Measurements from ENCODE around the gene SELENOH.

The SELENOH gene

GRCh38 chr11:57751176-57751575 lies 9.9 kb downstream of the SELENOH start:
- DNase-seq, result no peak

- peak; percentile 27 for DNase-seq
Measured at GRCh38 chr11:57751676-57752253, 10.5 kb downstream of the SELENOH start, which contains the start of gene BTBD18. Gene BTBD18 (minus strand): TSS chr11:57751819. CDS start chr11:57751188, 631 bp downstream.

DNA sequence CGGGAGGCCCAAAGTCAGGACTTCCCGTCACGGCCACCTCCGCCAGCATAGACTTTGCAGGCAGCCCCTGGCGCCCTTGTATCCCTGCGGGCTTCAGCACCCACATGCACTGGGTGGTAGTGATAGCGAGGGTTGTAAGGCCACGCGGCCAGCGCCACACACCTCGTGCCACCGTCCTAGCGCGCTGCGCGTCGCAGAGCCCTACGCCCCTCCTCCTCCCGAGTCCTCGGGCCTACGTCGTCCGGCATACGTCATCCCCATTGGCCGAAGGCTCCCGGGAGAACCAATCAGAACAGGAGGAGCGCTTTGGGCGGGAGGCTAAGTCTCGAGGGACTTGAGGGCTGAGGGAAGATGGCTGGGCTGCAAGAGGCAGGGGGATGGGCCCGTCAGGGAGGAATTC lies 11.7 kb downstream of the SELENOH start:
- no peak for DNase-seq

- DNase-seq, result no peak
Measured at GRCh38 chr11:57758174-57758573, 16.9 kb downstream of the SELENOH start.

- DNase-seq, result no peak
Measured at GRCh38 chr11:57761301-57762234, 20.3 kb downstream of the SELENOH start, which contains the start of gene CTNND1. Gene CTNND1 (plus strand): TSS chr11:57761802. CDS start chr11:57791479, 29,677 bp downstream.

- DNase-seq, result no peak
Measured at GRCh38 chr11:57762235-57762861, 21.1 kb downstream of the SELENOH start.

DNA sequence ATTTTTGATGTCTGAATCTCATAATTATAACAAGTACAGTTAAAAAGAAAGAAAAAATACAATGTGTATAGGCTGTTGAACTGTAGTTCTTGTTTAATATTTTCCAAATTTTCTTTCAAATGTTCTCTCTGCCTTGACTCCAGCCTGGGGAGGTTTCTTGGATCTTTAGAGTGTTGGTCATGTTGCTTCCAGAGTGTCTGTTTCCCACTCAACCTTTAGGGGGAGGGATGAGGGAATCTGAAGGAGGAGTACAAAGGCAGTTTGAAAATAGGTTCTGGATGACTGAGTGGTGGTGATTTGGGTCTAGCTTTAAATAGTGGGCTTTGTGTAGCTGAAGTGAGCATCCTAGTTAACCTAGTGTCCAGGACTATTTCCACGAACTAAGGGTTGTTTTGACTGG lies 22.3 kb downstream of the SELENOH start:
- DNase-seq, result no peak

DNA sequence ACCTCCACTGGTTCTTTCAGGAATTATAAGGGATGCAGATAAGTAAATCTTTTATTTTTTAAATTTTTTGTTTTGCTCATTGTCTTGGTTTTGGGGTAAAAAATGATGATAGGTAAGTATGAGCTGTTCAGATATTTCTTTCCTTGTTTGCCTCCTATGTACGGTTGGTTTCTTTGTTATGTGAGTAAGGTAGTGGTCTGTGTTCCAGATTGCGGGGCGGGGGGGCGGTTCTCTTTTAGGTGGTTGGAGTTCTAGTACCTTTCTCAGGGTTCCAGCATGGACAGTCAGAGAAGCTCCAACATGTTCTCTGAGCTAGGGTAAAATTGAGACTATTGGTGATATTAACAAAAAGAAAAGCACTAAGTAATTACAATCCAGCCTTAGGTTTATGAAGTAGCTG lies 22.7 kb downstream of the SELENOH start:
- no peak for DNase-seq

GRCh38 chr11:57764566-57764965 lies 23.3 kb downstream of the SELENOH start:
- no peak for DNase-seq

DNA sequence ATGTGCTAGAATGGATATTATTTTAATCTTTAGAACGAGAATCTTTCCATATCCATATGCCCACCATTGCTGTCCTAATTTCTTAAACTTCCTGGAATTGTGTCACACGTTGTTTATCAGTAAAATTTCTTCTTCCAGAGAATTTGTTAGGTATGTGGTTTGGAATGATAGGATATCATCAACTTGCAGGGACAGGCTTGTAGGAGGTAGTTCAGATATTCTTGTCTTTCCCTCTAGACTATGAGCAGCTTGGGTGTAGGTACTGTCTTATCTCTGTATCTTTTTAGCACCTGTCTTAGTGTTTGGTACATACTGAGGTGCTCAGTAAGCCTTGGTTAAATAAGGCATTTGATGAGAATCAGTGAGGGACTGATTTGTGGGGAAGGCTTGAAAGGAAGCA lies 23.7 kb downstream of the SELENOH start:
- no peak for DNase-seq

DNA sequence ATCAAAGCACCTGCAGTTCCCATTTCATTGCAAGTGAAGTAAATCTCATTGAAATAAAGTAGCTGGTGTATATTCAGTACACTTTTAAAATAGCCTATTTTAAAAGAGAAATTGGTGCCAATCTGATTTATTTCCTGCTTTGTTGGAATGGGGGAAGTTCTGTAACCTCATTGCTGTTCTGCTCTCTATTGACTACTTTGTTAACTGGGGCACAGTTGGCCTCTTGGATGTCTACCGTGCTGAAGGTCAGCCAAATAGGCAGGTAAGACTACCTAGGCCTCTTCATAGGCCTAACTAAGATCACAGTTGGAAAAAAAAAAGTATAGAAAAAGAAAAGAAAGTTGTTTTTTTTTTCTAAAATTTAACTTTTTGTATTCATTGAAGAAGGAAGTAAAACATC lies 29.5 kb downstream of the SELENOH start:
- DNase-seq, result no peak

- DNase-seq, result no peak
Measured at GRCh38 chr11:57771365-57771764, 30.1 kb downstream of the SELENOH start.

- DNase-seq, result no peak
Measured at GRCh38 chr11:57772562-57772961, 31.3 kb downstream of the SELENOH start.

DNA sequence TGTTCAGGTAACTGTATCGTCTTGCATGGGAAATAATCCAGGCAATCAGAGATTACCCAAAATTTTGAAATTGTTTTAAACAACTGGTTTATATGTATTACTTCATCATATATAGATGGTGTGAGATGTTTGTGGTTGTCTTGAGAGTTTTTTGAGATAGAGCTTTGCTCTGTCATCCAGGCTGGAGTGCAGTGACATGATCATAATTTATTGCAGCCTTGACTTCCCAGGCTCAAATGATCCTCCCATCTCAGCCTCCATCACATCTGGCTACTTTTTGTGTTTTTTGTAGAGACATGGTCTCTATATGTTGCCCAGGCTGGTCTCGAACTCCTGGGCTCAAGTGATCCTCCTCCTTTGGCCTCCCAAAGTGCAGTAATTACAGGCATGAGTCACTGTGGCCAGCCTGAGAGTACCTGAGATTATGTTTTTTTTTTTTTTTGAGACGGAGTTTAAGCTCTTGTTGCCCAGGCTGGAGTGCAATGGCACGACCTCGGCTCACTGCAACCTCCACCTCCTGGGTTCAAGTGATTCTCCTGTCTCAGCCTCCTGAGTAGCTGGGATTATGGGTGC lies 31.8 kb downstream of the SELENOH start:
- DNase-seq, result no peak

GRCh38 chr11:57775491-57775890 lies 34.2 kb downstream of the SELENOH start:
- no peak for DNase-seq

- no peak for DNase-seq
Measured at GRCh38 chr11:57776031-57776521, 34.8 kb downstream of the SELENOH start.

DNA sequence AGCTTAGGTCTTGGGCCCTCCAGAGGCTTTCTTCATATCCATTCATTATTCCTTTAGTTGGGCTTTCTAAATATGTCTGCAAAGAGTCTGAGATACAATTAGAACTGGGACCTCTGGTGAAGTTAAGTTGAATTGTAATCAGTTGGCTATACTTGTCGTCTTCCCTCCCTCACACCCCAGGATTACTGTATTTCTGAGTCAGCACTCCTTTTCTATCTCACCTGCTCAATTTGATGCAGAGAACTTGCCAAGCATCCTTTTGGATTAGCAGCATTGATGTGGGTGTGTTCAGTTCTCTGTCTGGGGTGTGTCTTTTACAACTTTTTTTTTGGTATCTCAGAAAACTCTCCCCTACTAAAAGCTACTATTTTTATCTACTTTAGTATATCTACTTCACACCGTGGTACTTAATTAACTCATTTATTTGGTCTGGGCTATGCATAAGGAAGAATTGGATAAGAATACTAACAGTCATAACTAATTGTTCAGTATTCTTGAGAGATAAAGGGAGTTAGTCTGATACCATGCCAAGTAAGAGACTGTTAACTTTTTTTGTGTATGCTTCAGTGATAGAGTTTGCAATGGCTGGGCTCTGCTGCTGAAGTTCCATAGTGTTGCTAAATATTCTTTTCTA lies 35.4 kb downstream of the SELENOH start:
- no peak for DNase-seq

- DNase-seq, result no peak
Measured at GRCh38 chr11:57777969-57778317, 36.7 kb downstream of the SELENOH start.

- DNase-seq, result no peak
Measured at GRCh38 chr11:57778318-57779037, 37.2 kb downstream of the SELENOH start.

GRCh38 chr11:57779276-57779675 lies 38.0 kb downstream of the SELENOH start:
- no peak for DNase-seq

GRCh38 chr11:57781529-57781943 lies 40.2 kb downstream of the SELENOH start:
- no peak for DNase-seq

DNA sequence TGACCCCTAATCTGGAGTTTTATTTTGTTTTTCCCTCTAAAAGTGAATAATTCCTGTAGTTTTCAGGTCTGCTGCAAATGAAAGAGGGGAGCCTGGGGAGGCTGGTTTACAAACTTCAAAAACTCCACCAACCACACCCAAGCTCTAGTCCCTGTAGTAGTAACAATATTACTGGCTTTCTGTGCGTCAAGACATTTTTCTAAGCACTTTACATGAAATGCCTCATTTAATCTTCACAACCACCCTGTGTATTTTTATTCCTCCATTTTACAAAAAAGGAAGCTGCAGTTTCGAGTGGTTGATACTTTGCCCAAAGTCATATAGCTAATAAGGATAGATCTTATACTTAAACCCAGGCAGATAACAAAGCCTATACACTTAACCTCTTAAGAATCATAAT lies 43.8 kb downstream of the SELENOH start:
- DNase-seq, result no peak
